OCI-LY1 (cell line): ENCODE data around the gene PCLO.

Experiments used
- H2AFZ ChIP-seq: fragments of 200-600 bp; sonication (generic), shearing (Covaris generic); 2 replicates; pipeline ENCODE4 v1.6.0; 2014; ENCODE audit warnings: antibody characterized with exemption, mild to moderate bottlenecking, low read length
- H3F3A ChIP-seq: fragments of 200-600 bp; sonication (generic), shearing (Covaris generic); 2 replicates; pipeline ENCODE4 v1.6.0; 2014; ENCODE audit warnings: mild to moderate bottlenecking, antibody characterized with exemption, low read length, moderate library complexity; ENCODE audit not compliant: insufficient read depth
- H3K27ac ChIP-seq: fragments of 200-600 bp; sonication (generic); 2 replicates; pipeline ENCODE4 v1.5.1; 2014; ENCODE audit warnings: low read length, mixed run types, mild to moderate bottlenecking, low read depth; ENCODE audit not compliant: poor library complexity, severe bottlenecking
- H3K27me3 ChIP-seq: fragments of 200-600 bp; sonication (generic); 2 replicates; pipeline ENCODE4 v1.6.0; 2014; ENCODE audit warnings: antibody characterized with exemption, mild to moderate bottlenecking, low read length, moderate library complexity; ENCODE audit not compliant: insufficient read depth
- H3K36me3 ChIP-seq: fragments of 200-600 bp; sonication (generic); 2 replicates; pipeline ENCODE4 v1.6.1; 2014; ENCODE audit warnings: mild to moderate bottlenecking, antibody characterized with exemption, low read length, moderate library complexity, mixed read lengths; ENCODE audit not compliant: insufficient read depth
- H3K4me1 ChIP-seq: fragments of 200-600 bp; sonication (generic); 2 replicates; pipeline ENCODE4 v1.5.1; 2014; ENCODE audit warnings: mild to moderate bottlenecking, low read length, moderate library complexity; ENCODE audit not compliant: insufficient read depth, severe bottlenecking
- H3K4me2 ChIP-seq: fragments of 200-600 bp; sonication (generic), shearing (Covaris generic); 2 replicates; pipeline ENCODE4 v1.6.1; 2014; ENCODE audit warnings: low read length
- H3K4me3 ChIP-seq: fragments of 200-600 bp; sonication (generic); 2 replicates; pipeline ENCODE4 v1.5.1; 2014; ENCODE audit warnings: low read length, low read depth, mild to moderate bottlenecking, mixed read lengths; ENCODE audit not compliant: poor library complexity, severe bottlenecking
- H3K79me2 ChIP-seq: fragments of 200-600 bp; shearing (Covaris generic); 2 replicates; pipeline ENCODE4 v1.6.1; 2016; ENCODE audit warnings: mixed run types, low read length, mixed read lengths; ENCODE audit not compliant: insufficient read depth
- H3K9ac ChIP-seq: fragments of 200-600 bp; sonication (generic), shearing (Covaris generic); 2 replicates; pipeline ENCODE4 v1.6.1; 2014; ENCODE audit warnings: mild to moderate bottlenecking, low read length, mixed read lengths
- H3K9me2 ChIP-seq: fragments of 200-600 bp; sonication (generic), shearing (Covaris generic); 2 replicates; pipeline ENCODE4 v1.6.1; 2014; ENCODE audit warnings: low read depth, mild to moderate bottlenecking, low read length, mixed read lengths
- H3K9me3 ChIP-seq: fragments of 200-600 bp; shearing (Covaris generic); 2 replicates; pipeline ENCODE4 v1.6.1; 2014; ENCODE audit warnings: low read length, mixed read lengths
- H4K20me1 ChIP-seq: fragments of 200-600 bp; sonication (generic), shearing (Covaris generic); 2 replicates; pipeline ENCODE4 v1.6.0; 2016; ENCODE audit warnings: mild to moderate bottlenecking, low read length; ENCODE audit not compliant: insufficient read depth
- CTCF ChIP-seq: fragments of 200-600 bp; sonication (generic), shearing (Covaris generic); IDR thresholded peaks from 2 replicates; pipeline ENCODE4 v1.5.1; 2017; ENCODE audit warnings: mild to moderate bottlenecking, antibody characterized with exemption, low read length, moderate library complexity, mixed read lengths
- EZH2 ChIP-seq: fragments of 200-600 bp; sonication (generic), shearing (Covaris generic); IDR thresholded peaks from 2 replicates; pipeline ENCODE4 v1.8.0; 2017; ENCODE audit warnings: borderline replicate concordance, mixed run types, mild to moderate bottlenecking, antibody characterized with exemption, low read length, moderate library complexity, mixed read lengths

The PCLO gene

GRCh38 chr7:83117466-83117865, 45.2 kb downstream of the PCLO start:
- no peaks in the 10 kb centered on the region for H4K20me1 ChIP-seq
- no peaks in the 10 kb centered on the region for H3K9me2 ChIP-seq
- no peaks in the 10 kb centered on the region for H3K4me1 ChIP-seq
- no peak overlapping the region for H3K4me3 ChIP-seq
- H2AFZ ChIP-seq: no peak overlapping the region
- TF ChIP-seq EZH2: no peak
- TF ChIP-seq CTCF: no peak
- H3K79me2 ChIP-seq: no peaks in the 10 kb centered on the region
- no peak overlapping the region for H3K9ac ChIP-seq
- H3K27ac ChIP-seq: no peak overlapping the region
- H3F3A ChIP-seq: no peaks in the 10 kb centered on the region
- no peaks in the 10 kb centered on the region for H3K36me3 ChIP-seq
- no peak overlapping the region for H3K4me2 ChIP-seq
- no peaks in the 10 kb centered on the region for H3K27me3 ChIP-seq
- H3K9me3 ChIP-seq: 0 out of 2 replicates have a peak, but pooled peaks cover 4% of the 10 kb centered on the region

DNA sequence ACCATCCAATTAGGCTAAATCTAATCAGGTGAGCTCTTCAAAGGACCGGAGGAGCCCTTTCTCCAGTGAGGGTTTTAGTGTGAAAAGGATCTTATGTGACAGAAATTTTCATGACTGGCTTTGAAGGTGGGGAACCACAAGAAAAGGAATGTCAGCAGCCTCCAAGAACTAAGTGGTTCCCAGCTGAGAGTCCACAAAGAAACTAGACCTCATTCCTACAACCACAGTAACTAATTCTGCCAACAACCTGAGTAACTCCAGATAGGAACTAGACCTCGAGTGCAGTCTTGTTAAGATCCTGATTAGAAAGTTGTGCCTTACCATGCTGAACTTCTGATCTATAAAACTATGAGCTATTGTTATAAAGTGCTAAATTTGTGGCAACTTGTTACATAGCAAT, 51.3 kb downstream of the PCLO start:
- no peaks in the 10 kb centered on the region for H3K9me2 ChIP-seq
- no peaks in the 10 kb centered on the region for H3K79me2 ChIP-seq
- no peak for TF ChIP-seq CTCF
- no peak for TF ChIP-seq EZH2
- no peak overlapping the region for H3K9ac ChIP-seq
- H3K4me2 ChIP-seq: no peak overlapping the region
- H3K4me1 ChIP-seq: no peaks in the 10 kb centered on the region
- H2AFZ ChIP-seq: no peak overlapping the region
- H3K36me3 ChIP-seq: no peaks in the 10 kb centered on the region
- H3K4me3 ChIP-seq: no peak overlapping the region
- no peaks in the 10 kb centered on the region for H3K9me3 ChIP-seq
- no peaks in the 10 kb centered on the region for H4K20me1 ChIP-seq
- no peaks in the 10 kb centered on the region for H3F3A ChIP-seq
- H3K27ac ChIP-seq: no peak overlapping the region
- H3K27me3 ChIP-seq: no peaks in the 10 kb centered on the region

DNA sequence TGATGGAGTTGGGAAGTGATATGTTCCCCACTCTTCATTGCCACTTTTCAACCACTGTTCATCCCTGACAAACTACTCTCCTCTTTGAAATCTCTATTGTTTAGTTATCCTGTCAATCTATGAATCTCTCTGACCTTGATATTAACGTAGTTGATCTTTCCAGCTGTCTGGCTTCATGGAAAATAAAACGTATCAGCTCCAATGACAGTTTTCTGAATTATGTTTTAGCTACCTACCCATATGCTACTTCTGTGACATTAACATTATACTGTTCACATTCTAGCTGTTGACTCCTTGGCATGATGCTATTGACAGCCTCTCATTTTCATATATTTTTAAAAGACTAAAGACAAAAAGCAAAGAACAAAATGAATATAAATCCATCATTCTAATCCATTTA, 53.3 kb downstream of the PCLO start:
- Histone ChIP-seq H3K4me2 (no peak overlapping the region), H3K27ac (no peak overlapping the region), H3F3A (no peaks in the 10 kb centered on the region), H3K4me1 (no peaks in the 10 kb centered on the region), H3K79me2 (no peaks in the 10 kb centered on the region), H3K4me3 (no peak overlapping the region), H3K36me3 (no peaks in the 10 kb centered on the region), H3K27me3 (no peaks in the 10 kb centered on the region), H2AFZ (no peak overlapping the region), H3K9me3 (no peaks in the 10 kb centered on the region), H3K9me2 (no peaks in the 10 kb centered on the region), H4K20me1 (no peaks in the 10 kb centered on the region), H3K9ac (no peak overlapping the region)
- TF ChIP-seq EZH2 (no peak), CTCF (no peak)
